Activated T-helper 1 cell treated with anti-CD3 and anti-CD28 coated beads, Interleukin-2, amount 50 U/mL, for 16 hours (primary cell): ENCODE results near the gene CCDC181.
A peak's percentile ranks its signal among the peaks of the same experiment; 100 is the strongest.
"Not testable (repeated sequence)": the region's sequence is repeated elsewhere in the genome, so short reads cannot be mapped to it uniquely, and the experiment has no call there.

ENCODE experiments used
- DNase-seq, 2 donors: peaks; one replicate each; pipeline ENCODE4 v3.0.0-alpha.2; 2020; ENCODE audit warnings: low read depth in 1 of 2, low spot score in 1 of 2

The CCDC181 gene

DNA sequence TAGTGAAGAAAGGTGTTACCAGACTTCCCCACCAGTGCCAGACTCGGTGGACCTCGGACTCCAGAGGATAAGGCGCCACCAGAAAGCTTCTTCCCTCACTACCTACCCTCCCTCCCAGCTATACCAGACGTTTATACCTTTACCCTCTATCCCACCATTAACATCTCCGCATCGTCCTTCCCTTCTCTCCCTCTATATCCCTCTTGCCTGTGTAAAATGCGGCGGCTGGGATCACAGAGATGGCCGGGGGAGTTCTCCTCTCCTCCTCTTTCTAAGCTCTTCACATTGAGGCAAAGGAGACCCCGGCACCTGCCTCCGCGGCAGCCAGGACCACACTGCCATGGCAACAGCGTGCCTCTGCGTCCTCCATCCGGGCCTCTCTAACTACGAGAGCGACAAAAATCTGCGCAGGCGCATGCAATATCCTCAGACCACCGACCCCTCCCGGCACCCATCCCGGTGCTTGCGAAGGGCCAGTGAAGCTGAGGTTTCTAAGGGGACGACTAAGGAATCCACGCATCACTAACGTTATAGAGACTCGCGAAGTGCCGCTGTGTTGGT is at the start of gene CCDC181:
CCDC181 (minus strand) TSS at position 394 of the 561 bp plus-strand sequence. CDS start 2,547 bp downstream, outside the sequence.
- peak; percentile 9 to 29 for DNase-seq

DNA sequence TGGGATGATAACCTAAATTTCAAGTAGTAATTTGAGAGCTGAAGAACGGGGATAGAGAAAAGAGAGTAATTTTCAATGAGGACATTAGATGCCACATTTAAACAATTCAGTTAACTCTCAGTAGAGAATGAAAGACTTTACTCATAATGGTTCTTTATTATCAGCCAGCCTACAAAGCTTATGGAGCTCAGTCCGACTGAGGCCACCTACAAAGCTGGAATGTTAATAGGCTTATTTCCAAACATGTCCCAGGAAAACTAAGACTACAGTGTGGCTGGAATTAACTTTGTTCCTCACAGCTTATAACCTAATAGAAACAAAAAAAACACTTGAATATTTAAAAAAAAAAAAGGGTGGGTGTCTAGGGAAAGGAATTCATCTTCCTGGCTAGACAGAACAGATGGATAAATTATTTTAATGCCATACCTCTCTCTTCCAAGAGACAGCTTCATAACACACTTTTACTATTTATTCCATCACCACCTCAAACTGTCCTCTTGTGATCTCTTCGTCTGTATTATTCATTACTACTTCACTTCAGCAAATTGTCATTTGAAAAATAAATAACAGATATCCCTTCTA is 48.6 kb upstream of the CCDC181 start:
- DNase-seq = no peak

DNA sequence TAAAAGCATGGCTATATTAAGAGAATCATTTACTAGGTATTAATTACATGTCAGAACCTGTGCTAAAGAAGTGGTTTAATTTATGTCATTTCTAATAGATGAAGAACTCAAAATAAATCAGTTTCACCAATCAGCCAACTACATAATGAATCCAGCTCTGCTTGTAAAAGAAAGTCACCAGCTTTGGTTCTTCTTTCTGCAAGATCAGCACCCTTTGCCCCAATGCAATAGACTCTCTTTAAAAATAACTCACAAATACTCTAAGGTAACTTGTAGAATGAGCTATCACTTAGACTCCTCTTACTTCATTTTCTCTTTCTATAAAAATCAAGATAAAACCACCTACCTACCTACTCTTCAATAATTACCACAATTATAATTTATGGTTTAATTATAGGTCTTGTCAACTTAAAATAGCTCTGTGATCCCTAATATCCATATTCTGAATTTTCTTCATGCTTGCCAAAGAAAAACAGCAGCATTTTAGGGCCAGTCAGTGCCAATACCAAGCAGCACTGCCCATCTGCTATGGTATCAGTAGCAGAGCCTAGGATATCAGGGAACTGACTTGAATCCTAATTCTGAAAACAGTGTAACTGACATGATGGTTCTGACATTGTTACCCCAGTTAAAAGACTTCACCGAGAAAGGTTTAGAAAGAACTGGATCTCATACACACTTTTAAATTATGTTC is 47.2 kb upstream of the CCDC181 start:
- DNase-seq = no peak

DNA sequence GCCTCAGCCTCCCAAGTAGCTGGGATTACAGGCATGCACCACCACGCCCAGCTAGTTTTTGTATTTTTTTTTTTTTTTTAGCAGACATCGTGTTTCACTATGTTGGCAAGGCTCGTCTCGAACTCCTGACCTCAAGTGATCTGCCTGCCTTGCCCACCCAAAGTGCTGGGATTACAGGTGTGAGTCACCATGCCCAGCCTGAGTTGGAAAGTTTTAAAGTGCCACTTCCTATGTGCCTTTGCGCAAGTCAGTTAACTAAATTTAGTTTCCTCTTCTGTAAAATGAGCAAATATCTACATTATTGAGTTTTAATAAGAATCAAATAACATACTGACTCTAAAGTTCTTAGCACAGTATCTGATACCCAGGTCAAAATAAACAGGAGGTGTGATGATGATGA is 46.1 kb upstream of the CCDC181 start:
- no peak for DNase-seq

DNA sequence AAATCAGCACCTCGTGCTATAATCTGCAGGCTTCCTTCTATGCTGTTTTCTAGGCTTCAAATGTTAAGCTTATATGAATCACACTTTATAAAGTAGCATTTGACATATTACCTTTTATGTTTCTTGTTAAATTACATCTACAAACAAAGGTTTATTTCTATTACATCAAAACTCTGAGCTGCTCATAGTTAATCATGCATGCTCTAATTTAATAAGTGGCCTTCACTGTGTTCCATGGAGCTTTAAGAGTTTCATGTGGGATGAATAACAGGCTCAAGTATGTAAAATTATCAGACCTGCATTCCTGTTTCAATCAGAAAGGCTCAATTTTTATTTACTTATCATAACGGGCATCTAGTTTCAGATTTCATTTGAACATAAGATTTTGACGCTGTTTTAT is 45.5 kb upstream of the CCDC181 start:
- no peak for DNase-seq

DNA sequence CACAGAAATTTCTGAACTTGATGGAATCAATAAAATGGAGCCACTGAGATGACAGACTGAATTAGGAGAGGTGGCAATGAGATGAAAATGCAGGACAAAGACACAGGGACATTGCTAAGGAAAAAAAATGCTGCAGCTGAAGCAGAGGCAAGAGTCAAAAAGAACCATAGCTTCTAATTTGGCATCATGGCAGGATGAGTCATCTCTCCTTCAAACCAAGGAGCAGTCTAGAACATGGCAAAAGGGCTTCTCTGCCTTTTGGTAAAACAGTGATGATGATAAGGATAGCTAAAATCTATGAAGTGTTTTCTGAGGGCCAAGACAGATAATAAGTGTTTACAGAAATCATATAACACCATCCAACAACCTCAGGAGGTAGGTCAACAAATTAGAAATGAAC is 41.7 kb upstream of the CCDC181 start:
- no peak for DNase-seq

DNA sequence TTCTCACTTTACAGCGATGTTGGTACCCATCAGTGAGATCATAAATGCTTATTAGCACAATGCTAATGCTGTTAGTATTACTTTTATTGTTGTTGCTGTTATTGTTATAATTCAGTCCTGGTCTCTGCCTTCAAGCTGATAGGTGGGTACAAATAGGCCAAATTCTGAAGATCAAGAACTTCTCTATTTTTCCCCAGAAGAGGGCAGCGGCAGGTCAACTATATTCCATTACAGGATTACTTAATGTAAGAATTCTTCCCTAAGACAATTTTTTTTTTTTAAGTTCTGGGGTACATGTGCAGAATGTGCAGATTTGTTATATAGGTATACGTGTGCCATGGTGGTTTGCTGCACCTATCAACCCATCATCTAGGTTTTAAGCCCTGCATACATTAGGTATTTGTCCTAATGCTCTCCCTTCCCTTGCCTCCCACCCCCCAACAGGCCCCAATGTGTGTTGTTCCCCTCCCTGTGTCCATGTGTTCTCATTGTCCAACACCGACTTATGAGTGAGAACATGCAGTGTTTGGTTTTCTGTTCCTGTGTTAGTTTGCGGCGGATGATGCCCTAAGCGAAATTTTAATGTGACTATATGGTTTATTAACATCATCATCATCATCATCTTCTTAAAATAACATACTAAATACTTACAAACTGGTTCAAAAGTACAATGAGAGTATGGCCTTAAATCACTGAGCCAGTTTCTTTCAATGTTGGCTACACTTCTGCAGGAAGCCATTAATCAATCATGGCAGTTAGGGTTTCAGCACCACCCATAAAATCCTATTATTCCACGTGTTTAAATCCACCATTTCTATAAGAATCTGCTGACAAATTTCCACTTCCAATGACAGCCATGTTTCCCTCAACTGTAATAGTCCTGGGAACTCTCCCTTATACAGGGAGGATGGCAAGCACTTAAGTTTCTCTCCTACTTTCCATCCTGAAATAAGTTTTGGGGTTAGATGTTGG is 39.3 kb upstream of the CCDC181 start:
- DNase-seq = no peak

DNA sequence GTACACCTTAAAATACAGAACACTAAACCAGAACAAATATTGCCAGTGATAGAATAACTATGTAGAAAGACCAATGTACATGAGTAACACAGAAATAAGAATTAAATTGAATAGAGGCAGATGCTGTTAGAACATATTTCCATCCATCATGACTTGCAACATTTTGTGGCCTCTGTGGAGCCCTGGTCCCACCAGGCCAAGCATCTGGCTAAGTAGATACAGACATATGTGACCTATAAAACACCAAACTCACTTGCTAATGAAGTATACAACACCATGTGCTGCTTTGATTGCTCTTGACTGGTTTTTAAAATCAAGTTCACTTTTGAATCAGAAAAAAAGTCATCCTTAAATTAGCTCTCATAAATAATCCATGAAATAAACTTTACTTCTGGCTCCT is 38.0 kb upstream of the CCDC181 start:
- no peak for DNase-seq

DNA sequence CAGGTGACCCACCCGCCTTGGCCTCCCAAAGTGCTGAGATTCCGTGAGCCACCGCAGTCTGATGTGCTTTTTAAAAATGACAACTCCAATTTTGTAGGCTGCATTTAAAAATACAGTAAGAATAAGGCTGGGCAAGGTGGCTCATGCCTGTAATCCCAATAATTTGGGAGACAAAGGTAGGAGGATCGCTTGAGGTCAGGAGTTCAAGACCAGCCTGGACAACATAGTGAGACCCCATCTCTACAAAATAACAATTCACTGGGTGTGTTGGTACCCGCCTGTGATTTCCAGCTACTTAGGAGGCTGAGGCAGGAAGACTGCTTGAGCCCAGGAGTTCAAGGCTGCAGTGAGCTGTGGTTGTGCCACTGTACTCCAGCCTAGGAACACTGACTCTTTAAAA is 35.1 kb upstream of the CCDC181 start:
- DNase-seq = no peak

DNA sequence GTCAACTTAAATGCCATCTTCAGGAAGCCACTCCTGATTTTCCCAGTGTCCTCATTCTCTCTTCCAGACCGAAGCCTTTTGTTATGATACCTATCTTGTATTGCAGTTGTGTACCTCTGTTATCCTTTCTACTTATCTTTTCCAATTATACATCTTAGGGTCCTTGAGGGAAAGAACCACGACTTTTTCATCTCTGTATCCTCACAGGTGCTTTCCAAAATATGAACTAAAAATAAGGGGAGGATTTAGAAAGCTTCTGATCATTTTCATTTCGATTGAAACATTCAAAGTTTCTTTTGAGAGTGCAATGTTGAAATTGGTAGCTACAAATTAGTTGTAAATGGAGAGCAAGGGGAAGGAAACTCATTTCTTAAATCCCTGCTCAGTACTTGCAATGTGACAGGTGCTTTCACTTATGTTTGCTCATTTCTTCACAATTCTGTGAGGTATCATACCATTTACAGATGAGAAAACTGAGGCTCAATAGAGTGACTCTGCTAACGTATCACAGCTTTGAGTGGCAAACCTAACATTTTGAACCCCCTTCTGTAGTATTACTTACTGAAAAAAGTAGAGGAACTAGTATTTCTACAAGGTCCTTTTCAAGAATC is 34.2 kb upstream of the CCDC181 start:
- DNase-seq = no peak

DNA sequence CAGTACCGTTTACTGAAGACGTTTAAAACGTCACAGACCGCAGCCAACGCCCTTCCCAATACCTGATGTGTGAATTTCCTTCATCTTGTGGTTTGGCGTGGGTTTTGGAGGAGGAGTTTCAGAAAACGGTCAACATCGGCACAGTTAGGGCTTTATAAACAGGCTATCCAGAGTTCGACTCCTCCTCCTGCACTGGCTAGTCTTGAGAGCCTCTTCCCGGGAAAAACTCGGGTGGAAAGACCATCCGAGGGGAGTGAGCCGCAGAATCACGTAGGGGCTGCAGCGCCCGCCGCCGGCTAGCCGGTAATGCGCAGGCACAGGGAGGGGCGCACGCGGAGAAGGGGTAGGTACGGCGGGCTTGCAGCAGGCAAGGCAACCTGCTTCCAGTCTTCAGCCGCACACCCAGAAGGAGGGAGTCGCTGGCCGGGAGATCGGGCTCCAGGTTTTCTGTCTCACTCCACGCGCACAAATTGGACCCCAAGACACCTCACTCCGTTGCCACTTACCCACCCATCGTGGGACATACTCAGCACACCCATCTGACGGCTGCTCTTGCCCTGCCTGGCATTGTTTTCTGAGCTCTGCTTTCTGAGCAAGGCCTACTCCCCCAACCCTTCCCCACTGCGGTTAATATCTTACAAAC is 33.0 kb upstream of the CCDC181 start:
- DNase-seq = no peak

DNA sequence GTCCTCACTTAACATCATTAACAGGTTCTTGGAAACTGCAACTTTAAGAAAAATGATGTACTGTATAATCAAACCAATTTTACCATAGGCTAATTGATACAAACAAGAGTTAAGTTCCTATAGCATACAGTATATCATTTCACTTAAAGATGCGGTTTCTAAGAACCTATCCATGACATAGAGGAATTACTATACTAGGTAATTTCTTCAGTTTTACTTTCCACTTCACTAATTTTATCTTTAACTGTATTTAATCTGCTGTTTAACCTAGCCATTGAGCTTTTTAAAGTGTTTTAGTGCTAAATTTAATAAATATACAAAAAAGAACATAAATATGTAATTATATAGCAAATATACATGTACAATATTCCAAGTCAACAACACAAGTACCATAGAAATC is 30.2 kb upstream of the CCDC181 start:
- no peak for DNase-seq

DNA sequence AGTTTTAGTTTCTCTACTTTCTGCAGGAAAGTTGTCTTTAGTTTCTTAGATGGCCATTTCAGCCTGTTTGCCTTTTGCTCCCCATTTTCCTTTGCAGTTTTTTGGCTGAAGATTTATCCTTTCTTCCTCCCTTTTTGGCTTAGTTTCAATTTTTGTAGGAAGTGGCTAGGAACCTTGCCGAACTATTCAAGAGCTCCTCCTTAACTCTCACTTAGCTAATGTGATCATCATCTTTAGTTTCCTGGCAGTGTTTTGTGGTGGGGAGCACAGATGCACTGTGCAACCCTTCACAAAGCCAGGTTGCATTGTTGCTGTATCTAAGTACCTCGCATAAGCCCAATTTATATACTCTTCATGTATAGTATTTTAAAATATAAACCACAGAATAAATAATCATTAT is 28.8 kb upstream of the CCDC181 start:
- no peak for DNase-seq

DNA sequence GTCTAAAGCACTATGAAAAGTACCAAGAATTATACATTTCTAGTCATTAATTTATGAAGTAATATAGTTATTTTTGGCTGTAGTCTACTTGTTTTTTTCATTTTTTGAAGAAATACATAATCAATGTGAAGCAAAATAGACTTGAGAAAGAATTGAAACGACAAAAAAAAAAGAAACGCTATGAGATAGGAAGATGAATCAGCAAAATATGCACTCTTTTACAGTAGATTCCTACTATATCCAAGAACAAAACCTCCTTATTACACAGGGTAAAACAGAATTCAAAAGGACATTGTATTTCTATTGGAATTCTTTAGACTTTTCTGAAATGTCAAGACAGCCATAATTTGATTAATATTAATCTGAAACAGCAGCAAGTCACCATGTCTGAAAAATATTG is 25.6 kb upstream of the CCDC181 start:
- no peak for DNase-seq

DNA sequence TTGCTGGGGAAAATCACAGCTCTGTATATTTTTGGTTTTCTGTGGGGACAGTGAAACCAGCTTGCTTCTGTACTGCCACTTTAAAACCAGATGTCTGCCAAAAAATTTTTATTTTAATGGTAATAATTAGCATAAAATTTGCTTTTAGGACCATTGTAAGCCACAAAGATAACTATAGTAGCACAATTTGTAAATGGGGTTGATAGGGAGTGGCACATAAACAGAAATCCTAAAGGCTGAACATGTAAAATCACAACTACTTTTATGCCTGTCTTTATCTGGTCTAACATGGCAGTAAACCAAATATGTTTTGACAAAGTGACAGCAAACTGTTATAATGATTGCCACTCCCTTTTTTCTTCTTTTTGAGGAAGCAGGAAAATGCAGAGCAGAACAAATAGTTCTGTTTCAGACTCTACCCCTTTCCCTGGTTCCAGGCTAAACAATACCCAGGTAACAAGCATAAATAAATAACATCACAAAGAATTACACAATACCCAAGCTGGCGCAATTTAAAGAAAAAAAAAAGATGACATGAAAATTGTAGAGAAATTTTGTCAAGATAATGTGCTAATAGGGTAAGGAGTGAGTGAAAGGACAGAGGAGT is 24.0 kb upstream of the CCDC181 start:
- no peak for DNase-seq

DNA sequence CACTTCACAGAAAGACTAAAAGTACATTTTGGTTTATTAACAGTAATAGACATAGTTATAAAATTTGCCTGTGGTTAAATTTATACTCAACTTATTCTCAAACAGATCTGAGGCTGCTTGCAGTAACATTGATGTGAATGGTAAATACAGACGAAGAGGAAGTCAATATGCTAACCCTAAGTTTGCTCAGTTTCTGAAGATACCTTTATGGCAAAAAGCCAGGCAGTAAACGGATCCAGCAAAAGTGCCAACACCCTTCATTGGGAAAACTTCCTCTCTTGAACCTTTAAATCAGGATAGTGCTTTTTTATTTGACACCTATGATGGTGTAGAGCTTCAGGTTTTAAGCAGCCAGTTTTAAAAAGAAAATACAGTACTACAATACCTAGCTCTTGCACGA is 16.6 kb upstream of the CCDC181 start:
- DNase-seq = no peak

DNA sequence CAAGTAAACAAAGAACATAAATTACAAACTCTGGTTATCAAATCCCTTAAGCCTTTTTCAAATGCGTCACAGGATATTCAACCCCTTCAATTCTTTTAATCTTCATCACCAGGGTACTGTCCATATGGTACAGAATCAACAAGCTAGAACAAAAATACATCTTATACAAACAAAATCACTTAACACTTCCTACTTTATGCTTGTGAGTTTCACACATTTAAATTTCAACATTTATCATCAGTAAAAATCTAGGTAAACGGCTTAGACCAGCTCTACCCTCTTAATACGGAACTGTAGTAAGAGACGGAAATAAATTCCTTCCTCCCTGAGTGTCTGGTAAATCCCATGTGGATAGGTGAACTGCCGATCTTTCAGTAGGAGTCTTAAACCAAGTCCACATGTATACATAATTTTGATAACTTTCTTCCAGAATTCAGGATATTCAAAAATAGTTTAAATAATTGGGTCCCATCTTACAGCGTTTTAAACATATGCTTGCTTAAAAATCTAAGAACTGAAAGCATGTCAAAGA is 1.0 kb downstream of the CCDC181 start:
- no peak for DNase-seq

DNA sequence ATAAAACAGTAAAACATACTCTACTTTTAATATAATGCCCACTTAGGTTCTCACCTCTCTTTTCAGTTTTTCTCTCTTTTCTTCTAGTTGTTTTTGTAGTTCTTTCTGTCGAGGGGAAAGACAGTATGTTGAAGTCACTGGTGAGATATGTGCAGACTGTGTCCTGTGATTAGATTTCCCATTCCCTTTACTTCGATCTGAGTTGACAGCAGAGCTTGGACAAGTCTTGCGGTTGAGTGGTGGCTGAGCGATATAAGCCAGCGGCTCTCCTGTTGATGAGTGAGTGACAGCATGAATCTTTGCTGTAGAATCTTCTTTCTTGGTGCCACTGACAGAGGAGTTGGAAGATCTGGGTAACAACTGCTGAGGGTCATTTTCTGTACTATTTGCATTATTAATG is 6.0 kb downstream of the CCDC181 start:
- DNase-seq = no peak

DNA sequence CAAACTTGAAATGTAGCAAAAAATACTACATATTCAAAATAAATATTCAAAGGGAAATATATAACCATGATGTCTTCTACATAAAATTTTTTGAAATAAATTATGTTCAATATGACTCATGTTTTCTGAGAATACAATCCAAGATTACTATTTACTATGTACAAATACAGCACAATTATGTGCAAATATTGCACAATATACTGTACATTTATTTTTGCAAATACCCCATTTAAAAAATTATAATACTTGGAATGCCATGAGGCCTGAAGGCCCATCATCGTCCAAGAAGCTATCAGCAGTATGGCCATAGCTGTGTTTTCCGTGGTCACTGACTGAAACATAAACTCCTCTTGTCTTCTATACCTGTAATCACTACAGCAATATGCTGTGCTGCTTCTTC is 12.3 kb downstream of the CCDC181 start:
- DNase-seq = no peak

DNA sequence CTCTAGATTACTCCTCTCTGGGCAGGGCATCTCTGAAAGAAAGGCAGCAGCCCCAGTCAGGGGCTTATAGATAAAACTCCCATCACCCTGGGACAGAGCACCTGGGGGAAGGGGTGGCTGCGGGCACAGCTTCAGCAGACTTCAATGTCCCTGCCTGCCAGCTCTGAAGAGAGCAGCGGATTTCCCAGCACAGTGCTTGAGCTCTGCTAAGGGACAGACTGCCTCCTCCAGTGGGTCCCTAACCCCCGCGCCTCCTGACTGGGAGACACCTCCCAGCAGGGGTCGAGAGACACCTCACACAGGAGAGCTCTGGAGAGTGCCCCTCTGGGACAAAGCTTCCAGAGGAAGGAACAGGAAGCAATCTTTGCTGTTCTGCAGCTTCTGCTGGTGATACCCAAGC is 18.9 kb downstream of the CCDC181 start:
- DNase-seq = not testable (repeated sequence)
